Mononuclear cell (primary cell): Measurements from ENCODE around the gene DGKK. TPM values are rescaled to one million over a fixed set of nuclear protein-coding genes. Genes with fewer than 3 reads are reported as not detected.
"Not testable (repeated sequence)": the region's sequence is repeated elsewhere in the genome, so short reads cannot be mapped to it uniquely, and the experiment has no call there.

Experiments
- H3K27me3 ChIP-seq: 2 replicates; pipeline ENCODE4 v1.6.0; 2011; ENCODE audit warnings: low read length, control low read depth; ENCODE audit not compliant: insufficient read depth
- H3K4me1 ChIP-seq: 2 replicates; pipeline ENCODE4 v1.5.1; 2011; ENCODE audit warnings: mild to moderate bottlenecking, low read length, control low read depth; ENCODE audit not compliant: insufficient read depth
- H3K4me3 ChIP-seq: 2 replicates; pipeline ENCODE4 v1.5.1; 2011; ENCODE audit warnings: mild to moderate bottlenecking, low read length, moderate library complexity
- H3K9me3 ChIP-seq: 2 replicates; pipeline ENCODE4 v1.5.1; 2011; ENCODE audit warnings: low read depth, mild to moderate bottlenecking, control low read depth, low read length
- total RNA-seq: library from RNA; depleted of rRNA; stranded (reverse); fragments of >200 nt; gene quantifications from one replicate; pipeline ENCODE4 v1.2.3, GENCODE V29; 2012

The DGKK gene
- total RNA-seq, 1 donor, result 0.31 TPM

GRCh38 chrX:50372966-50373365 is 97.7 kb downstream of the DGKK start:
- H3K27me3 ChIP-seq, result no peaks in the 10 kb centered on the region
- no peak overlapping the region for H3K4me3 ChIP-seq
- H3K4me1 ChIP-seq, result no peaks in the 10 kb centered on the region
- H3K9me3 ChIP-seq, result no peaks in the 10 kb centered on the region

- Histone ChIP-seq H3K4me3 (no peak overlapping the region), H3K9me3 (no peaks in the 10 kb centered on the region), H3K27me3 (no peaks in the 10 kb centered on the region), H3K4me1 (no peaks in the 10 kb centered on the region)
Measured at GRCh38 chrX:50343917-50344316, 126.7 kb downstream of the DGKK start.

- Histone ChIP-seq H3K9me3 (no peaks in the 10 kb centered on the region), H3K4me3 (no peak overlapping the region), H3K4me1 (no peaks in the 10 kb centered on the region), H3K27me3 (no peaks in the 10 kb centered on the region)
Measured at GRCh38 chrX:50333308-50333707, 137.3 kb downstream of the DGKK start.

- not testable (repeated sequence) for H3K9me3 ChIP-seq, H3K4me1 ChIP-seq, H3K27me3 ChIP-seq, H3K4me3 ChIP-seq
Measured at GRCh38 chrX:50332668-50333067, 138.0 kb downstream of the DGKK start.

- H3K4me1 ChIP-seq, result no peaks in the 10 kb centered on the region
- no peak overlapping the region for H3K4me3 ChIP-seq
- H3K9me3 ChIP-seq, result no peaks in the 10 kb centered on the region
- H3K27me3 ChIP-seq, result no peaks in the 10 kb centered on the region
Measured at GRCh38 chrX:50327235-50327634, 143.4 kb downstream of the DGKK start.
